ENCODE measurements around the gene TNIK. TPM values are rescaled to one million over a fixed set of nuclear protein-coding genes. Genes with fewer than 3 reads are reported as not detected.
A peak's percentile ranks its signal among the peaks of the same experiment; 100 is the strongest.

TNIK gene
- total and polyA plus RNA-seq, 12 donors = 9.3 to 51.9 (median 35.1) TPM

- intact Hi-C loops (cut with DNase I) = loop anchor here in 1 of 10 donors (5.0 kb wide), 1 partner anchor 37 kb away; no protein-coding TSS in a partner anchor
- Histone ChIP-seq H3K4me1 (peaks cover 0 to 41% (median 20%) of the 10 kb centered on the region in 9 donors), H3K4me3 (no peak overlapping the region), H3K36me3 (no peaks in the 10 kb centered on the region), H3K27ac (no peak overlapping the region), H3K27me3 (no peaks in the 10 kb centered on the region), H3K9me3 (no peaks in the 10 kb centered on the region)
- no peak for TF ChIP-seq CTCF (IDR thresholded peaks at IDR 0.05)
- DNase-seq (no peak), ATAC-seq (no peak)
- WGBS, 2 donors = 71 to 81% methylated on average over 3 of the region's 3 CpGs
Observed at GRCh38 chr3:171335559-171335958, 124.6 kb downstream of the TNIK start.

GRCh38 chr3:171334465-171334811 is 125.8 kb downstream of the TNIK start:
- DNase-seq = peak; percentile 48 to 53
- Histone ChIP-seq H3K27me3 (no peaks in the 10 kb centered on the region), H3K4me3 (no peak overlapping the region), H3K27ac (peak overlapping the region in 9 of 10 donors; percentile 45 to 76 (median 66)), H3K9me3 (no peaks in the 10 kb centered on the region), H3K36me3 (no peaks in the 10 kb centered on the region), H3K4me1 (peaks cover 0 to 50% (median 31%) of the 10 kb centered on the region in 9 donors)
- peak; percentile 51 to 94 (median 88) for ATAC-seq
- intact Hi-C loops (cut with DNase I) = no loop called here
- TF ChIP-seq CTCF (IDR thresholded peaks at IDR 0.05) = no peak
- WGBS, 2 donors = 25 to 41% methylated on average over 2 of the region's 2 CpGs

GRCh38 chr3:171333784-171334464 is 126.3 kb downstream of the TNIK start:
- ATAC-seq (peak; percentile 10 to 70 (median 38)), DNase-seq (no peak)
- WGBS, 2 donors = 67 to 70% methylated on average over 9 of the region's 9 CpGs
- no peaks in the 10 kb centered on the region for H3K27me3 ChIP-seq
- intact Hi-C loops (cut with DNase I) = no loop called here
- H3K36me3 ChIP-seq = no peaks in the 10 kb centered on the region
- no peak for TF ChIP-seq CTCF (IDR thresholded peaks at IDR 0.05)
- H3K4me1 ChIP-seq = peaks cover 2 to 55% (median 36%) of the 10 kb centered on the region in 9 donors
- no peaks in the 10 kb centered on the region for H3K9me3 ChIP-seq
- peak overlapping the region in 9 of 10 donors; percentile 45 to 76 (median 66) for H3K27ac ChIP-seq
- H3K4me3 ChIP-seq = no peak overlapping the region

- Histone ChIP-seq H3K4me1 (peaks cover 5 to 65% (median 41%) of the 10 kb centered on the region in 9 donors), H3K27me3 (no peaks in the 10 kb centered on the region), H3K9me3 (no peaks in the 10 kb centered on the region), H3K36me3 (no peaks in the 10 kb centered on the region), H3K27ac (peak overlapping the region in 5 of 10 donors; percentile 17 to 55 (median 47)), H3K4me3 (no peak overlapping the region)
- ATAC-seq (no peak), DNase-seq (no peak)
- 88 to 97% methylated on average over 3 of the region's 3 CpGs for WGBS, 2 donors
- intact Hi-C loops (cut with DNase I) = no loop called here
- TF ChIP-seq CTCF (IDR thresholded peaks at IDR 0.05) = no peak
Observed at GRCh38 chr3:171330938-171331337, 129.3 kb downstream of the TNIK start.
